ENCODE measurements around the gene CORO2B.

Gene CORO2B

GRCh38 chr15:68706256-68706655 lies 127.5 kb downstream of the CORO2B start:
- H3K9me3 ChIP-seq (ENCODE audit: low read length) = no peaks in the 10 kb centered on the region
- no peak overlapping the region for H3K27ac ChIP-seq (ENCODE audit: low read depth, low read length)
- H3K36me3 ChIP-seq (ENCODE audit: insufficient read depth, low read length) = no peaks in the 10 kb centered on the region
- no peak overlapping the region for H3K9ac ChIP-seq (ENCODE audit: low read length)
- H3K27me3 ChIP-seq (ENCODE audit: control insufficient read depth in 1 of 2, insufficient read depth in 2 of 2, low read length in 2 of 2) = no peaks in the 10 kb centered on the region
- H3K4me1 ChIP-seq (ENCODE audit: insufficient read depth, low read length) = peaks cover 4% of the 10 kb centered on the region
- no peak overlapping the region for H3K4me3 ChIP-seq (ENCODE audit: low read depth in 1 of 2, low read length in 2 of 2)

DNA sequence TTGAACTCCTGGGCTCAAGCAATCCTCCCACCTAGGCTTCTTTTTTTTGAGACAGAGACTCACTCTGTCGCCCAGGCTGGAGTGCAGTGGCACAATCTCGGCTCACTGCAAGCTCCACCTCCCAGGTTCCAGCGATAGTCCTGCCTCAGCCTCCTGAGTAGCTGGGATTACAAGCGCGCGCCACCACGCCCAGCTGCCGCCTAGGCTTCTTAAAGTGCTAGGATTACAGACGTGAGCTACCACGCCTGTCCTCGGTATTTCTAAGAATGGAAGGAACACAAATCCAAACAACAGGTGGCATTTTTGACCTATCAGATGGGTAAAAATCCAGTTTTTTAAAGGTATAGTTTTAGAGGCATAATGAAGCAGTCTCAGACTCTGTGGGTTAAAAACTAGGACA lies 128.1 kb downstream of the CORO2B start:
- H3K36me3 ChIP-seq (ENCODE audit: insufficient read depth, low read length) = no peaks in the 10 kb centered on the region
- no peak overlapping the region for H3K27ac ChIP-seq (ENCODE audit: low read depth, low read length)
- H3K4me3 ChIP-seq (ENCODE audit: low read depth in 1 of 2, low read length in 2 of 2) = no peak overlapping the region
- peaks cover 4% of the 10 kb centered on the region for H3K4me1 ChIP-seq (ENCODE audit: insufficient read depth, low read length)
- no peaks in the 10 kb centered on the region for H3K9me3 ChIP-seq (ENCODE audit: low read length)
- no peak overlapping the region for H3K9ac ChIP-seq (ENCODE audit: low read length)
- no peaks in the 10 kb centered on the region for H3K27me3 ChIP-seq (ENCODE audit: control insufficient read depth in 1 of 2, insufficient read depth in 2 of 2, low read length in 2 of 2)

DNA sequence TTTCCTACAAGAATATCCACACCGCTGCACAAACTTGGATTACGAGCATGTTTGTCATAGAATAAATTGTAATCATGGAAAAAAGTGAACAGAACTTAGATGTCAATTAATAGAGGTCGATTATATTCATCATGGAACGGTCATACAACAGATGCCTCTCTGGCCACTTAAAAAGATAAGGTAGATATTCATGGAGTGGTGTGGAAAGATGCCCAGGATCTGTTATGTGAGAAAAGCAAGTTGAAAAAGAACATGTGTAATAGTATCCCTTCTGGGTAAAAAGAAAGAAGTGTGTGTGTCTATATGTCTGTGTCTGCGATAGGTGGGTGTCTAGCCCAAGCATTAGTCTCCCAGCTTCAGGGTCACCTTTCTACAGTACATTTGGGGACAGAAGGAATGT lies 128.6 kb downstream of the CORO2B start:
- Histone ChIP-seq H3K36me3 (ENCODE audit: insufficient read depth, low read length) (no peaks in the 10 kb centered on the region), H3K9ac (ENCODE audit: low read length) (no peak overlapping the region), H3K9me3 (ENCODE audit: low read length) (no peaks in the 10 kb centered on the region), H3K27ac (ENCODE audit: low read depth, low read length) (no peak overlapping the region), H3K4me3 (ENCODE audit: low read depth in 1 of 2, low read length in 2 of 2) (no peak overlapping the region), H3K4me1 (ENCODE audit: insufficient read depth, low read length) (peaks cover 4% of the 10 kb centered on the region), H3K27me3 (ENCODE audit: control insufficient read depth in 1 of 2, insufficient read depth in 2 of 2, low read length in 2 of 2) (no peaks in the 10 kb centered on the region)

GRCh38 chr15:68709876-68710275 lies 131.1 kb downstream of the CORO2B start:
- no peaks in the 10 kb centered on the region for H3K9me3 ChIP-seq (ENCODE audit: low read length)
- H3K9ac ChIP-seq (ENCODE audit: low read length) = no peak overlapping the region
- no peaks in the 10 kb centered on the region for H3K4me1 ChIP-seq (ENCODE audit: insufficient read depth, low read length)
- no peak overlapping the region for H3K4me3 ChIP-seq (ENCODE audit: low read depth in 1 of 2, low read length in 2 of 2)
- no peaks in the 10 kb centered on the region for H3K27me3 ChIP-seq (ENCODE audit: control insufficient read depth in 1 of 2, insufficient read depth in 2 of 2, low read length in 2 of 2)
- H3K36me3 ChIP-seq (ENCODE audit: insufficient read depth, low read length) = no peaks in the 10 kb centered on the region
- H3K27ac ChIP-seq (ENCODE audit: low read depth, low read length) = no peak overlapping the region

DNA sequence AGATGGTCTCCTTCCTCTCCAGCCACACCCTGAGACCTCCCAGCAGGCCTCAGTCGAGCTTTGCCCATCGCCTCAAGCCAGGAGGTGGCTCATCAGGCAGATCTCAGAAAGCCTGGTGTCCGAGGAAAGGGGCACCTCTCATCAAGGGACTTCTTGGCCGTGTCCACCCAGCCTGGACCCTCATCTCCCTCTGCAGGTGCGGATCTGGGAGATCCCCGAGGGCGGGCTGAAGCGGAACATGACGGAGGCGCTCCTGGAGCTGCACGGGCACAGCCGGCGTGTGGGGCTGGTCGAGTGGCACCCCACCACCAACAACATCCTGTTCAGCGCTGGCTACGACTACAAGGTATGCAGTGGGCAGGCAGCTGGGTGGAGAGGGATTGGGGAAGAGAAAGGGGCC lies 131.7 kb downstream of the CORO2B start:
- no peak overlapping the region for H3K9ac ChIP-seq (ENCODE audit: low read length)
- H3K4me3 ChIP-seq (ENCODE audit: low read depth in 1 of 2, low read length in 2 of 2) = no peak overlapping the region
- H3K9me3 ChIP-seq (ENCODE audit: low read length) = no peaks in the 10 kb centered on the region
- H3K27ac ChIP-seq (ENCODE audit: low read depth, low read length) = no peak overlapping the region
- no peaks in the 10 kb centered on the region for H3K4me1 ChIP-seq (ENCODE audit: insufficient read depth, low read length)
- no peaks in the 10 kb centered on the region for H3K36me3 ChIP-seq (ENCODE audit: insufficient read depth, low read length)
- no peaks in the 10 kb centered on the region for H3K27me3 ChIP-seq (ENCODE audit: control insufficient read depth in 1 of 2, insufficient read depth in 2 of 2, low read length in 2 of 2)

DNA sequence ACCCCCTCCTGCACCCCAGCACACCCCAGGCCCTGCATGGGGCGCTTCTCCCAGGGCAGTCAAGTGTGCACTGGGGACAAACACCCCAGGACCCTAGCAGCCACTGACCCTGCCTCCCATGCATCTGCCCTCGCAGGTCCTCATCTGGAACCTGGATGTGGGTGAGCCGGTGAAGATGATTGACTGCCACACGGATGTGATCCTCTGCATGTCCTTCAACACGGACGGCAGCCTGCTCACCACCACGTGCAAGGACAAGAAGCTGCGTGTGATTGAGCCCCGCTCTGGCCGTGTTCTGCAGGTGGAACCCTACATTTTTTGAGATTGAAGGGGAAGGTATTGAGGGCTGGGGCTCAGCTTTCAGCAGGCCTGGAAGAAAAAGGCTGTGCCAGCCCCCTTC lies 132.6 kb downstream of the CORO2B start:
- H3K36me3 ChIP-seq (ENCODE audit: insufficient read depth, low read length) = no peaks in the 10 kb centered on the region
- H3K27me3 ChIP-seq (ENCODE audit: control insufficient read depth in 1 of 2, insufficient read depth in 2 of 2, low read length in 2 of 2) = no peaks in the 10 kb centered on the region
- H3K27ac ChIP-seq (ENCODE audit: low read depth, low read length) = no peak overlapping the region
- H3K4me3 ChIP-seq (ENCODE audit: low read depth in 1 of 2, low read length in 2 of 2) = no peak overlapping the region
- no peaks in the 10 kb centered on the region for H3K9me3 ChIP-seq (ENCODE audit: low read length)
- no peak overlapping the region for H3K9ac ChIP-seq (ENCODE audit: low read length)
- H3K4me1 ChIP-seq (ENCODE audit: insufficient read depth, low read length) = no peaks in the 10 kb centered on the region

- no peak overlapping the region for H3K27ac ChIP-seq (ENCODE audit: low read depth, low read length)
- H3K4me3 ChIP-seq (ENCODE audit: low read depth in 1 of 2, low read length in 2 of 2) = no peak overlapping the region
- H3K9me3 ChIP-seq (ENCODE audit: low read length) = no peaks in the 10 kb centered on the region
- no peaks in the 10 kb centered on the region for H3K36me3 ChIP-seq (ENCODE audit: insufficient read depth, low read length)
- H3K4me1 ChIP-seq (ENCODE audit: insufficient read depth, low read length) = no peaks in the 10 kb centered on the region
- no peak overlapping the region for H3K9ac ChIP-seq (ENCODE audit: low read length)
- H3K27me3 ChIP-seq (ENCODE audit: control insufficient read depth in 1 of 2, insufficient read depth in 2 of 2, low read length in 2 of 2) = no peaks in the 10 kb centered on the region
Measured at GRCh38 chr15:68712886-68713285, 134.1 kb downstream of the CORO2B start.

DNA sequence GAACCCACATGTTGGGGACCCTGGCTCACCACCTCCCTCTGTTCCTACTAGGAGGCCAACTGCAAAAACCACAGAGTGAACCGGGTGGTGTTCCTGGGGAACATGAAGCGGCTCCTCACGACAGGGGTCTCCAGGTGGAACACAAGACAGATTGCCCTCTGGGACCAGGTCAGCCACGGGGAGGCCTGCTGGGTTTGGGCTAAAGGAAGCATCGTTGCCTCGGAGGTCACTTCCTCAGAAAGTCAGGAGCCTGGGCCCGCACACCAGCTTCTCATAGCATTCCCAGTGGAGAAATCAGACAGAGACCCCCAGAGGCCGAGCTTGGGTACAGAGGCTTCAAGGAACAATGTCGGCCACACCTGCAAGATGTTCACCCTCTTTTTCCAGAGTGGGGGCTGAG lies 135.1 kb downstream of the CORO2B start:
- Histone ChIP-seq H3K4me1 (ENCODE audit: insufficient read depth, low read length) (no peaks in the 10 kb centered on the region), H3K36me3 (ENCODE audit: insufficient read depth, low read length) (no peaks in the 10 kb centered on the region), H3K27ac (ENCODE audit: low read depth, low read length) (no peak overlapping the region), H3K9me3 (ENCODE audit: low read length) (no peaks in the 10 kb centered on the region), H3K4me3 (ENCODE audit: low read depth in 1 of 2, low read length in 2 of 2) (no peak overlapping the region), H3K27me3 (ENCODE audit: control insufficient read depth in 1 of 2, insufficient read depth in 2 of 2, low read length in 2 of 2) (no peaks in the 10 kb centered on the region), H3K9ac (ENCODE audit: low read length) (no peak overlapping the region)

DNA sequence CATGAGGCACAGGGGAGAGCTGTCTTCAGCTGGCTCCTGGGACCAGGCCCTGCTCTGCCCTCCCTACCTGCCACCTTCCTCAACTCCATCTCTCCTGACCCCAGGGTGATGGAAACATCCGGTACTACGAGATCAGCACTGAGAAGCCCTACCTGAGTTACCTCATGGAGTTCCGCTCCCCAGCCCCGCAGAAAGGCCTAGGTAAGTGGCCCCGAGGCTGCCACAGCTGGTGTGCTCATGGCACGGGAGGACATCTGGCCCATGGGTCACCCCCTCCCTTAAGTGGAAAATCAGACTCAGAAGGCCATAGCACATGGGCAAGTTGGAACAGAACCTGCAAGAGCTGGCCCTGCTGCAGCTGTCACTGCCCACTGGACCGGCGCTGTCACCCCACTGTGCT lies 136.3 kb downstream of the CORO2B start:
- Histone ChIP-seq H3K9ac (ENCODE audit: low read length) (no peak overlapping the region), H3K27ac (ENCODE audit: low read depth, low read length) (no peak overlapping the region), H3K27me3 (ENCODE audit: control insufficient read depth in 1 of 2, insufficient read depth in 2 of 2, low read length in 2 of 2) (no peaks in the 10 kb centered on the region), H3K4me1 (ENCODE audit: insufficient read depth, low read length) (no peaks in the 10 kb centered on the region), H3K36me3 (ENCODE audit: insufficient read depth, low read length) (no peaks in the 10 kb centered on the region), H3K4me3 (ENCODE audit: low read depth in 1 of 2, low read length in 2 of 2) (no peak overlapping the region), H3K9me3 (ENCODE audit: low read length) (no peaks in the 10 kb centered on the region)

DNA sequence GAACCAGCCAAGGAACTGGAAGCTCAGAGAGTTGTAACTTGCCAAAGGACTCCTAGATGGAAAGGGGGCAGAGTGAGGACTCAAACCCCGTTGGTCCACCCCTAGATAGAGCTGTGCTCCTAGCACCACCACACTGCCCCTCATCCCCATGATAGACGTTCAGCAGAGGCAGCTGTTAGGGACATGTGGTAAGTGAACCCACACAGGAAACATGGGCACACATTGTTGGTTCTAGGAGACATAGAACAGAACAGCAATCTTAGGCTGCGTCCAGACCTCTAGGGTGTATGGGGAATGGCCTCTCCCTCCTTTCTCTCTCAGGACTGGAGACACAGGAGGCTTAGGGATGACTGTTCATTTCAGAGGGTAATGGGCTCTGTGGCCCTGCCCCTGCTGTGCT lies 139.2 kb downstream of the CORO2B start:
- H3K4me1 ChIP-seq (ENCODE audit: insufficient read depth, low read length) = no peaks in the 10 kb centered on the region
- H3K27ac ChIP-seq (ENCODE audit: low read depth, low read length) = no peak overlapping the region
- no peaks in the 10 kb centered on the region for H3K27me3 ChIP-seq (ENCODE audit: control insufficient read depth in 1 of 2, insufficient read depth in 2 of 2, low read length in 2 of 2)
- H3K4me3 ChIP-seq (ENCODE audit: low read depth in 1 of 2, low read length in 2 of 2) = no peak overlapping the region
- no peak overlapping the region for H3K9ac ChIP-seq (ENCODE audit: low read length)
- no peaks in the 10 kb centered on the region for H3K9me3 ChIP-seq (ENCODE audit: low read length)
- no peaks in the 10 kb centered on the region for H3K36me3 ChIP-seq (ENCODE audit: insufficient read depth, low read length)

DNA sequence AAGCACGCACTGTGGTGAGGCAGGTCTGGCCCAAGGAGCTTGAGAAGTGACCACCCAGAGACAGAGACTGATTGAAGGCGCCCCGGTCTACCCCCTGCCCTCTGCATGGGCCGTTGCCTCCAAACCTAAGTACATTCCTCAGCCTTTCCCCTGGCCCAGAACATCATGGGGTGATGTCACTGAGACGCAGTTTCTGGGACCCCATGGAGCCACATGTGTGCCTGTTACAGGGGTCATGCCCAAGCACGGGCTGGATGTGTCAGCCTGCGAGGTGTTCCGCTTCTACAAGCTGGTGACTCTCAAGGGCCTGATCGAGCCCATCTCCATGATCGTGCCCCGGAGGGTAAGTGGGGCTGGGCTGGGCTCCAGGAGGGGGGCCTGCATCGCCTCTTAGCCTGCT lies 139.7 kb downstream of the CORO2B start:
- H3K27ac ChIP-seq (ENCODE audit: low read depth, low read length) = no peak overlapping the region
- no peaks in the 10 kb centered on the region for H3K36me3 ChIP-seq (ENCODE audit: insufficient read depth, low read length)
- no peaks in the 10 kb centered on the region for H3K27me3 ChIP-seq (ENCODE audit: control insufficient read depth in 1 of 2, insufficient read depth in 2 of 2, low read length in 2 of 2)
- H3K9ac ChIP-seq (ENCODE audit: low read length) = no peak overlapping the region
- H3K4me1 ChIP-seq (ENCODE audit: insufficient read depth, low read length) = no peaks in the 10 kb centered on the region
- H3K4me3 ChIP-seq (ENCODE audit: low read depth in 1 of 2, low read length in 2 of 2) = no peak overlapping the region
- no peaks in the 10 kb centered on the region for H3K9me3 ChIP-seq (ENCODE audit: low read length)

GRCh38 chr15:68719051-68719450 lies 140.3 kb downstream of the CORO2B start:
- Histone ChIP-seq H3K36me3 (ENCODE audit: insufficient read depth, low read length) (no peaks in the 10 kb centered on the region), H3K9ac (ENCODE audit: low read length) (no peak overlapping the region), H3K27ac (ENCODE audit: low read depth, low read length) (no peak overlapping the region), H3K4me3 (ENCODE audit: low read depth in 1 of 2, low read length in 2 of 2) (no peak overlapping the region), H3K4me1 (ENCODE audit: insufficient read depth, low read length) (no peaks in the 10 kb centered on the region), H3K27me3 (ENCODE audit: control insufficient read depth in 1 of 2, insufficient read depth in 2 of 2, low read length in 2 of 2) (no peaks in the 10 kb centered on the region), H3K9me3 (ENCODE audit: low read length) (no peaks in the 10 kb centered on the region)
